ENCODE results near the gene LZTS2.
"Not testable (repeated sequence)": the region's sequence is repeated elsewhere in the genome, so short reads cannot be mapped to it uniquely, and the experiment has no call there.

Gene LZTS2

DNA sequence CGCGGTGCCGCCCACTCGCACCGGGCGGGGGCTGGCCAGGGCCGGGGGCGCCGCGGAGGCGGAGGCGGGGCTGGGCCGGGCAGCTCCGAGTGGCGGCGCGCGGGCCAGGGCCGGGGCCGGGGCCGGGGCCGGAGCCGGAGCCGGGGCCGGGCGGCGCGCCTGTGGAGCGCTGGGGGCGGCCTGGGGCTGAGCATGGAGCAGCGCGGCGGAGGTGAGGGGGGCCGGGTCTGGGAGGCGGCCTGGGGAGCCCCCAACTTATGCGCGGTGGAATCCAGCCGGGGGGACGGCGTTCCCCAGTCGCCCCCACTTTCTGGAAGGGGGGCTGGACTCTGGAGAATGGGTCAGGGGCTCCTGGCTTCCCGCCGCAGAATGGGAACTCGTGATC is at the start of gene LZTS2:
Gene LZTS2, plus strand, starts transcription at position 67 of the 385 bp plus-strand sequence. CDS start 2,731 bp downstream, outside the sequence.
- DNase-seq (ENCODE audit: low read depth in 1 of 2, low spot score in 1 of 2) = no peak

- DNase-seq (ENCODE audit: low read depth in 1 of 2, low spot score in 1 of 2) = no peak
These were observed 39.4 kb upstream of the LZTS2 start for GRCh38 chr10:100960251-100960650.

GRCh38 chr10:100962351-100963080 is 37.1 kb upstream of the LZTS2 start:
- DNase-seq (ENCODE audit: low read depth in 1 of 2, low spot score in 1 of 2) = no peak

- no peak for DNase-seq (ENCODE audit: low read depth in 1 of 2, low spot score in 1 of 2)
These were observed 35.8 kb upstream of the LZTS2 start for GRCh38 chr10:100963826-100964225.

- no peak for DNase-seq (ENCODE audit: low read depth in 1 of 2, low spot score in 1 of 2)
These were observed 33.8 kb upstream of the LZTS2 start for GRCh38 chr10:100965820-100966219.

GRCh38 chr10:100966887-100967286 is 32.7 kb upstream of the LZTS2 start:
- no peak for DNase-seq (ENCODE audit: low read depth in 1 of 2, low spot score in 1 of 2)

DNA sequence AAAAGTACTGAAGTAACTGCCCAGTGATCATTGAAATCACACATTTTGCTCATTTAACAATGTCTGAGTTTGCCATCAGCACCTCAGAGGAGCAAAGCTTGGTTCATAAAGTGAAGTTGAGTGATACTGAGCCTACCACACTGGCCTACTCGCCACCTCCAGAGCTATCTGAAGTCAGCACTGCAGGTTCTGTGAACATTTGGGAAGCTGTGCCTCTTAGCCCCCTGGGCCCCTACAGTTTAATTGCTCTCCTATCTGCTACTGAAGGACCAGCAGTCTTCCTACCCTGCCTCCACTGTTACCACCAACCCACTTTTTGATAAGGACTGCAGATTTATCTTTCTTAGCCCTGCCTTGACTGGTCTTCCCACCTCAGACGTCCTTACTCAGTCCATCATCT is 32.3 kb upstream of the LZTS2 start:
- no peak for DNase-seq (ENCODE audit: low read depth in 1 of 2, low spot score in 1 of 2)

- DNase-seq (ENCODE audit: low read depth in 1 of 2, low spot score in 1 of 2) = no peak
These were observed 31.4 kb upstream of the LZTS2 start for GRCh38 chr10:100968062-100968736.

GRCh38 chr10:100968863-100969186 is 30.8 kb upstream of the LZTS2 start:
- no peak for DNase-seq (ENCODE audit: low read depth in 1 of 2, low spot score in 1 of 2)

DNA sequence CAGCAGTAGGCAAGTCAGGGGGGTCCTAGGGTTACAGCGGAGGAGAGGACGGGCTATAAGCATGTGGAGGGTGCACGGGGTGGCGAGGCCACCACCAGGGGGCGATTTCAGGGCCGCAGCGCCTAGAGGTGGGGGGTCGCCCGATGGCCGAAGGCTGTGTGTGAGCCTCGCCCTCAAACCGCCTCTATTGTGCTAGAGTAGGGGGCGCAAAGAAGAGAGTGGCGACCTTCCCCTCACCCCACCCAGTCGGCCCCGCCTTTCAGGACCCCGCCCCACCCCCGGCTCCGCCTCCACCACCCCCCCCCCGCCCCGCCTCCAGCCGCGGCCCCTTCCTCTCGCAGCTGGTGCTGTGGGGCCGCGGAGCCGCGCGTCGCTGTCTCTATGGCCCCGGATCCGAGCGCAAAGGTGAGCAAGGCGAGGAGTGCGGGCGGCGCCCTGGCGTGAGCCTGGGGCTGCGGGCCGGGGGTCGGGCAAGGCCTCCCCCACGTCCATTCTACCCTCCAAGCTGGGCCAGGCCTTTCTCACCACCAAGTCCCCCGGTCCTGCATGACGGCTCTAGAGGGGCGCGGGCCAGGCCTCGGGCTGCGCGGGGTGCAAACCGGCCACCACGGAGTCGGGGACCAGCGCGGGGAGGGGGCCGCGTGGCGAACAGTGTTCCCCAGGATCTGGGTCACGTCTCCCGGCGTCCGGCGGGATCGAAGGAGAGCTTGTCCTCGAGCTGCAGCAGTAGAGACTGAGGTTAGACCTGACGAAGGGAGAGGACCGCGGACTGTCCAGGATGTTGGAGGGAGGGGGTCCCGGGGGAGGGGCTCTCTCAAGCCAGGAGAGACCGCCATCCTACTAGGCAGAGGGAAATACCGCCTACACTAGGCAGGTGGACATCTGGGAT is 30.2 kb upstream of the LZTS2 start, which contains the start of gene SEMA4G:
Gene SEMA4G, plus strand, starts transcription at position 318 of the 889 bp plus-strand sequence. CDS start 3,409 bp downstream, outside the sequence.
- DNase-seq (ENCODE audit: low read depth in 1 of 2, low spot score in 1 of 2) = no peak

DNA sequence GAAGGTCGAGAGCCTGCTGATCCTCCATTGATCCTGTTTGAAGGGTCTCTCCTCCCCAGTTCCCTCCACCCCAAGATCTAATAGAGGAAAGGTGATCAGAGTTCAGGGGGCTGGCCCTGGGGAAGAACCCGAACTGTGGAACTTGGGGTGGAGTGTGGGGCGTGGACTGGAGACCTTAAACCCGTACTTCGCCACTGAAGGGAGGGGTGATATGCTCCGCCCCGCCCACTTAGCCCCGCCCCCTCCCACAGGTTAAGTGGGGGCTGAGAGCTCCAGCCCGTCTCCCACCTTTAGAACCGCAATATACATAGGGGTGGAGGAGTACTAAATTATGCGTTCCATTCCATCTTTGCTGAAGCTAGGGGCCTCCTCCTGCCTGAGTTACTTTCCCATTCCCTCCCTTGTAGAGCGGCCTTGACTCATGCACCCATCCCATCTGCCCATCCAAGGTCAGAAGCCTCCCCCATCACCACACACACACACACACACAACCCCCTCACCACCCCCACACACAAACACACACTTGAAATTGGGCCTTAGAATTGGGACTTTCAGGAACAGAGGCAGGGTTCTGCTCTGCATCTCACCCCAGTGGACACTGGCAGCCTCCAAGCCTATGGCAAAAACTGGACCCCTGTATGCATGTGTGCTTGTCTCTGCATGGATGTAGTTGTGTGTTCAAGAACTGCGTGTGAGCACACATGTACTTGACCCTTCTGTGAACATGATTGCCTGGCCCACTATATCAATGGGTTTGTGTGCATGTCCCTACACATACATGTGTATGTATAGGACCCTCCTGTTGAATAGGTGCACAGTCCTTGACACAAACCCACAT is 29.3 kb upstream of the LZTS2 start:
- no peak for DNase-seq (ENCODE audit: low read depth in 1 of 2, low spot score in 1 of 2)

- no peak for DNase-seq (ENCODE audit: low read depth in 1 of 2, low spot score in 1 of 2)
These were observed 28.4 kb upstream of the LZTS2 start for GRCh38 chr10:100970914-100971811.

DNA sequence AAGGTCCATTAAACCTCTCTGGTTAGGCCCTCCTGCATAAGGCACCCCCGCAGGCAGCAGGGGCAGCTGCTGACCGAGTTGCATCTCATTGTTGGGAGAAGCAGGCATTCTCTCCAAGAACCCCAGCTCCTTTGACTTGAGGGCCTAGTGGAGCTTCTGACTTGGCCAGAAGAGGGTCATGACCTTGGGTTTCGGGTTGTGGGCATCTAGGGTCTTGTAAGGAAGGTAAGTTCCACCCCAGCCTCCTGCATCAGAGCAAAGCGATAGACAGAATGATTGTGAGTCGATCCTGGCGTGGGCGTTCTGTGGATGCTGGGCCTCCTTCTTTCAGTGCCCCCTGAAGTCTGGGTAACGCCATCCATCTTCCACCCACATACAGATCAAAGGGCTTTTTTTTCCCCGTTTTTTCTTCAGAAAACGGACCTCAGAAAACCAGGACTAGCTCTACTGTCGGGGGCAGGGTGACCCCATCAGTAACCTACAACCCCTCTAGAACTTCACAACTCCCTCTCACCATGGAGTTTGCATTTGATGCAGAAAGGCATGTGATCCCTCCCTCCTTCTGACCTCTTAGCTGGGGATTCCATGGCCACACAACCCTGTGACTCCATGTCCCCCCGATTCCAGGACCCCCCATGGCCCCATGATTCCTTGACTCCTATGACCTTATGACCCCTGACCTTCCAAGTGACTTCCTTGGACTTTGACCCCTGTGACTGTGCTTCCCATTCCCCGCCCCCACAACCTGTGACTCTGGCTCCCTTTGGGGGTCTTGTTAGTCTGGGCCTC is 27.3 kb upstream of the LZTS2 start:
- no peak for DNase-seq (ENCODE audit: low read depth in 1 of 2, low spot score in 1 of 2)

GRCh38 chr10:100972904-100973535 is 26.6 kb upstream of the LZTS2 start:
- DNase-seq (ENCODE audit: low read depth in 1 of 2, low spot score in 1 of 2) = no peak

GRCh38 chr10:100975397-100975796 is 24.2 kb upstream of the LZTS2 start:
- not testable (repeated sequence) for DNase-seq (ENCODE audit: low read depth in 1 of 2, low spot score in 1 of 2)

DNA sequence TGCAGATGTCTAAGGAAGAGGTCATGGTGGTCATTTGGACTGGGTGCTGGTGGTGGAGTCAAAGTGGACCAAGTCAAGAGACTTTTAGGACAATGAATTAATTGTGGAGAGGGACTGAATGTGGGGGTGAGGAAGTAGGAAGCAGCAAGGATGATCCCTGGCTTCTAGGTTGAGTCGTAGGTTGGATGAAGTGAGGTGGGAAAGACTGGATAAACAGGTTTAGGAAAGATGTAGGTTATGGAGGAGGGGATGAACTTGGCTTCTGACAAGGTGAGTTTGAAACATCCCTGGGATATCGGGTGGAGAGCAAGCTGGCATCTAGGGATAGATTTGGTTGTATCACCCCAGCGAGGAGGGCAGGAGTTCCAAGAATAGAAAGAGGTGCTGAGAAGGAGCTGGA is 22.7 kb upstream of the LZTS2 start:
- no peak for DNase-seq (ENCODE audit: low read depth in 1 of 2, low spot score in 1 of 2)

DNA sequence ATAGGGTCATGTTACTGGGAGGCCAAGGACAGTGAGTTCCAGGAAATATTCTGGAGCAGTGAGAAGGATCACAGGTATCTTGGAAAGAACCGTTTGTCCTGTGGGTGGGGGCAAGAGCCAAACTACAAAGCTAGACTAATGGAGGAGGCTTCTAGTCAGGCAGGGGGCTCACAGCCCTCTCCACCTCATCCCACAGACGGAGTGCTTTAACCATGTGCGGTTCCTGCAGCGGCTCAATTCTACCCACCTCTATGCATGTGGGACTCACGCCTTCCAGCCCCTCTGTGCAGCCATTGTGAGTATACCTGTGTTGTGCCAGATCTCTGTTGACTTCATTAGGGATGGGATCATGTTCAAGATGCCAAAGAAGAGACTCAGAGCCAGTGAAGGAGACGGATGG is 22.2 kb upstream of the LZTS2 start:
- DNase-seq (ENCODE audit: low read depth in 1 of 2, low spot score in 1 of 2) = no peak

DNA sequence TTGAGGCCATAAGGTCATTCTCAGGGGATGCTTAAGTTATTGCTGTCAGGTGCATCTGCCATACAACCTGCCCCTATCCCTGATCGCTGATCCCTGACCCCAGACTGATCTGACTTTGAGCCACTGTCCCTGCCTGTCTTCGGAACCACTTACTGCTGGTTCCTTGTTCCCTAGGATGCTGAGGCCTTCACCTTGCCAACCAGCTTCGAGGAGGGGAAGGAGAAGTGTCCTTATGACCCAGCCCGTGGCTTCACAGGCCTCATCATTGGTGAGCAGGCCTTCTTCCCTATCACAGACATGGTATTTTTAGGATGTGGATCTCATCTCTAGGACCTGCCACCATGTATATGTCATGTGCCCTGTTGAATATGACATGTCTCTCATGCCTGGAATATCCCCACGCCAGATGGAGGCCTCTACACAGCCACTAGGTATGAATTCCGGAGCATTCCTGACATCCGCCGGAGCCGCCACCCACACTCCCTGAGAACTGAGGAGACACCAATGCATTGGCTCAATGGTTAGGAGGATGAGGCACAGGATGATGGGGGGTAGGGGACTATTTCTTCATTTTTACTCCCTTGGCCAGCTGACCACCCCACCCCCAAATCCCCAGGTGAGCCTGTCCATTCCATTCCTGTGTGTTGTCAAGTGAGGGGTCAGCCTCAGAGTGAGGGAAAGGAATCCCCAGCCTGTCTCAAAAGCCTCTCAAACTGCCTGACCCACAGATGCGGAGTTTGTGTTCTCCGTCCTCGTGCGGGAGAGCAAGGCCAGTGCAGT is 21.3 kb upstream of the LZTS2 start:
- DNase-seq (ENCODE audit: low read depth in 1 of 2, low spot score in 1 of 2) = no peak
